Measurements from ENCODE around the gene DNAAF5. TPM values are rescaled to one million over a fixed set of nuclear protein-coding genes. Genes with fewer than 3 reads are reported as not detected.

DNAAF5 gene
- total RNA-seq, 1 donor from 2014 or later, result 41.5 TPM

GRCh38 chr7:760006-760405, 33.5 kb downstream of the DNAAF5 start:
- Mint-ChIP-seq H3K36me3 (ENCODE audit: low read depth) (peaks cover 26% of the 10 kb centered on the region), H3K9me3 (no peaks in the 10 kb centered on the region), H3K27ac (no peak overlapping the region), H3K27me3 (ENCODE audit: low read depth) (no peaks in the 10 kb centered on the region), H3K4me1 (ENCODE audit: low read depth) (no peaks in the 10 kb centered on the region), H3K4me3 (ENCODE audit: low read depth) (no peak overlapping the region)
- intact Hi-C loops (cut with micrococcal nuclease), result no loop called here
- DNase-seq (ENCODE audit: low spot score), result no peak

- no peaks in the 10 kb centered on the region for H3K27me3 Mint-ChIP-seq (ENCODE audit: low read depth)
- H3K4me1 Mint-ChIP-seq (ENCODE audit: low read depth), result no peaks in the 10 kb centered on the region
- no peak for DNase-seq (ENCODE audit: low spot score)
- intact Hi-C loops (cut with micrococcal nuclease), result no loop called here
- peaks cover 24% of the 10 kb centered on the region for H3K36me3 Mint-ChIP-seq (ENCODE audit: low read depth)
- no peak overlapping the region for H3K4me3 Mint-ChIP-seq (ENCODE audit: low read depth)
- H3K27ac Mint-ChIP-seq, result no peak overlapping the region
- no peaks in the 10 kb centered on the region for H3K9me3 Mint-ChIP-seq
These were observed 34.6 kb downstream of the DNAAF5 start for GRCh38 chr7:761101-761500.

DNA sequence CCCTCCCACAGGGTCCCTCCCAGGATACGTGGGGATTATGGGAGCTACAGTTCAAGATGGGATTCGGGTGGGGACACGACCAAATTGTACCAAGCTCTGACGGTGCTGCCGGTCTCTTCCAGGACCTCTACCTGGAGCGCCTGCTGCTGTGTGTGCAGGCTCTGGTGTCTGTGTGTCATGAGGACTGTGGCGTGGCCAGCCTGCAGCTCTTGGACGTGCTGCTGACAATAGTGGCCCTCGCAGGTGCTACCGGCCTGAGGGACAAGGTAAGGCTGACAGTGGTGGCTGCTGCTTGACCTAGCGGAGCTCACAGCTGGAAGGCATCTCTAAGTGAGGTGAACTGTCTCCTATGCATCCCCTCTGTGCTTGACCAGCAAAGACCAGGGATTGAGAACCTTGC, 35.1 kb downstream of the DNAAF5 start:
- intact Hi-C loops (cut with micrococcal nuclease), result no loop called here
- peaks cover 27% of the 10 kb centered on the region for H3K36me3 Mint-ChIP-seq (ENCODE audit: low read depth)

DNA sequence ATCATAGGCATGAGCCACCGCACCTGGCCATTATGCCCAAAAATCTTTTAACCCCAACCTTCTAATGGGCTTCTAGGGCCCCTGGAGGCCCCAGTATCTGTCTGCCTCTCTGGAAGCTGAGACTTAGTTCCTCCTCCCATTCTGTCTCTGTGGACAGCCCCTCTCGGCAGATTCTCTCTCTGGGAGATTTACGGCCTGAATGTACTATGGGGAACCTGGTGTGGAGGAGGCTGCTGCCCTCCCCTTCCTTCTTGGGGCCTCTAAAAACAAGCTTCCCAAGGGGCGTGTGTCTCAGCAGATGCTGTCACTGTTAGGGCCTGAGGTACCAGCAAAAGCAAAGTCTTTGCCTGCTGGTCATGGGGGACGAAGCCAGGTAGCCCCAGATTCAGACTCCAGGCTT, 36.4 kb downstream of the DNAAF5 start:
- H3K9me3 Mint-ChIP-seq, result no peaks in the 10 kb centered on the region
- no peaks in the 10 kb centered on the region for H3K27me3 Mint-ChIP-seq (ENCODE audit: low read depth)
- no peak overlapping the region for H3K4me3 Mint-ChIP-seq (ENCODE audit: low read depth)
- H3K27ac Mint-ChIP-seq, result no peak overlapping the region
- no peaks in the 10 kb centered on the region for H3K4me1 Mint-ChIP-seq (ENCODE audit: low read depth)
- DNase-seq (ENCODE audit: low spot score), result no peak
- H3K36me3 Mint-ChIP-seq (ENCODE audit: low read depth), result peaks cover 31% of the 10 kb centered on the region
- intact Hi-C loops (cut with micrococcal nuclease), result no loop called here

More for the DNA sequence above, 35.1 kb downstream of the DNAAF5 start:
- no peaks in the 10 kb centered on the region for H3K27me3 Mint-ChIP-seq (ENCODE audit: low read depth)
- H3K4me3 Mint-ChIP-seq (ENCODE audit: low read depth), result no peak overlapping the region
- H3K9me3 Mint-ChIP-seq, result no peaks in the 10 kb centered on the region
- H3K4me1 Mint-ChIP-seq (ENCODE audit: low read depth), result no peaks in the 10 kb centered on the region
- no peak overlapping the region for H3K27ac Mint-ChIP-seq
- DNase-seq (ENCODE audit: low spot score), result no peak

- no peak overlapping the region for H3K4me3 Mint-ChIP-seq (ENCODE audit: low read depth)
- no peaks in the 10 kb centered on the region for H3K27me3 Mint-ChIP-seq (ENCODE audit: low read depth)
- no peaks in the 10 kb centered on the region for H3K4me1 Mint-ChIP-seq (ENCODE audit: low read depth)
- no peak overlapping the region for H3K27ac Mint-ChIP-seq
- peaks cover 30% of the 10 kb centered on the region for H3K36me3 Mint-ChIP-seq (ENCODE audit: low read depth)
- H3K9me3 Mint-ChIP-seq, result no peaks in the 10 kb centered on the region
- intact Hi-C loops (cut with micrococcal nuclease), result no loop called here
- DNase-seq (ENCODE audit: low spot score), result no peak
These were observed 37.3 kb downstream of the DNAAF5 start for GRCh38 chr7:763762-764161.

DNA sequence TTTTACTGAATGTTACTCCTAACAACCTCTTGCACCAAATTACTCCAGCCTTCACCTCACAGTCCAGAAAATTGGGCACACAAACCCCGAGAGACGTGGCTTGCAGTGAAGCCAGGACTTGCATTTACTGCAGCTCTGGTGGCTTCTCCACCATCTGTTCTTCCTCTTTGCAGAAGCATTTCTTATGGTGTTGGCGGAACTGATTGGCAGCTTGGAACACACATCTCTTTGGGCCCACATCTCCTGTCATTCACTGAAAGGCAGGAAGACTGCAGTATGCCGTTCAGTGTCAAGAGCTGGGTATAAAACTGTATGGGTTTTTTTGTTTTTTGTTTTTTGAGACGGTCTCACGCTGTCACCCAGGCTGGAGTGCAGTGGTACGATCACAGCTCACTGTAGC, 38.9 kb downstream of the DNAAF5 start:
- Mint-ChIP-seq H3K27ac (no peak overlapping the region), H3K36me3 (ENCODE audit: low read depth) (peaks cover 26% of the 10 kb centered on the region)

DNA sequence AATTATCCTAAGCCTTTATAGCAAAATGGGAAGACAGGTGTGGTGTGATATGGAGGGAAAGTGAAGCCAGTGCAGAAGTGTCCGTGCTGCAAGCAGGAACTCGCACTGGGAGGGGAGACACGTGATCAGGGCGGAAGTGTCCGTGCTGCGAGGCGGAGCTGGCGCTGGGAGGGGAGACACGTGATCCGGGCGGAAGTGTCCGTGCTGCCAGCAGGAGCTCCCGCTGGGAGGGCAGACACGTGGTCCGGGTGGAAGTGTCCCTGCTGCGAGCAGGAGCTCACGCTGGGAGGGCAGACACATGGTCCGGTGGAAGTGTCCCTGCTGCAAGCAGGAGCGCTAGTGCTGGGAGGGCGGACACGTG, 41.1 kb downstream of the DNAAF5 start:
- Mint-ChIP-seq H3K36me3 (ENCODE audit: low read depth) (peaks cover 26% of the 10 kb centered on the region), H3K4me3 (ENCODE audit: low read depth) (no peak overlapping the region), H3K27ac (no peak overlapping the region), H3K9me3 (no peaks in the 10 kb centered on the region), H3K27me3 (ENCODE audit: low read depth) (no peaks in the 10 kb centered on the region), H3K4me1 (ENCODE audit: low read depth) (no peaks in the 10 kb centered on the region)
- intact Hi-C loops (cut with micrococcal nuclease), result no loop called here
- DNase-seq (ENCODE audit: low spot score), result no peak

More for the DNA sequence above, 38.9 kb downstream of the DNAAF5 start:
- H3K9me3 Mint-ChIP-seq, result no peaks in the 10 kb centered on the region
- DNase-seq (ENCODE audit: low spot score), result no peak
- intact Hi-C loops (cut with micrococcal nuclease), result no loop called here
- H3K4me3 Mint-ChIP-seq (ENCODE audit: low read depth), result no peak overlapping the region
- no peaks in the 10 kb centered on the region for H3K4me1 Mint-ChIP-seq (ENCODE audit: low read depth)
- H3K27me3 Mint-ChIP-seq (ENCODE audit: low read depth), result no peaks in the 10 kb centered on the region

DNA sequence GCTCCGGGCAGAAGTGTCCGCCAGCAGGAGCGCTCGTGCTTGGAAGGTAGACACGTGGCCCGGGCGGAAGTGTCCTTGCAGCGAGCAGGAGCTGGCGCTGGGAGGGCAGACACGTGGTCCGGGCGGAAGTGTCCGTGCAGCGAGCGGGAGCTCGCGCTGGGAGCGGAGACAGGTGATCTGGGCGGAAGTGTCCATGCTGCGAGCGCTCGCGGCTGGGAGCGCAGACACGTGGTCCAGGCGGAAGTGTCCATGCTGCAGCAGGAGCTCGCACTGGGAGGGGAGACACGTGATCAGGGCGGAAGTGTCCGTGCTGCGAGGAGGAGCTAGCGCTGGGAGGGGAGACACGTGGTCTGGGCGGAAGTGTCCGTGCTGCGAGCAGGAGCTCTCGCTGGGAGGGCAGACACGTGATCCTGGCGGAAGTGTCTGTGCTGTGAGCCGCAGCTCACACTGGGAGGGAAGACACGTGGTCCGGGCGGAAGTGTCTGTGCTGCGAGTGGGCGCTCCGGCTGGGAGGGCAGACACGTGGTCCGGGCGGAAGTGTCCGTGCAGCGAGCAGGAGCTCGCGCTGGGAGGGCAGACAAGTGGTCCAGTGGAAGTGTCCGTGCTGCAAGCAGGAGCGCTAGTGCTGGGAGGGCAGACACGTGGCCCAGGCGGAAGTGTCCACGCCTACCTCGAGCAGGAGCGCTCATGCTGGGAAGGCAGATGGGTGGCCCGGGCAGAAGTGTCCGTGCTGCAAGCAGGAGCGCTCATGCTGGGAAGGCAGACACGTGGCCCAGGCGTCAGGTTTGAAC, 41.6 kb downstream of the DNAAF5 start:
- no peaks in the 10 kb centered on the region for H3K9me3 Mint-ChIP-seq
- no peaks in the 10 kb centered on the region for H3K4me1 Mint-ChIP-seq (ENCODE audit: low read depth)
- no peak overlapping the region for H3K4me3 Mint-ChIP-seq (ENCODE audit: low read depth)
- H3K36me3 Mint-ChIP-seq (ENCODE audit: low read depth), result peaks cover 26% of the 10 kb centered on the region
- intact Hi-C loops (cut with micrococcal nuclease), result no loop called here
- DNase-seq (ENCODE audit: low spot score), result no peak
- H3K27ac Mint-ChIP-seq, result no peak overlapping the region
- H3K27me3 Mint-ChIP-seq (ENCODE audit: low read depth), result no peaks in the 10 kb centered on the region

DNA sequence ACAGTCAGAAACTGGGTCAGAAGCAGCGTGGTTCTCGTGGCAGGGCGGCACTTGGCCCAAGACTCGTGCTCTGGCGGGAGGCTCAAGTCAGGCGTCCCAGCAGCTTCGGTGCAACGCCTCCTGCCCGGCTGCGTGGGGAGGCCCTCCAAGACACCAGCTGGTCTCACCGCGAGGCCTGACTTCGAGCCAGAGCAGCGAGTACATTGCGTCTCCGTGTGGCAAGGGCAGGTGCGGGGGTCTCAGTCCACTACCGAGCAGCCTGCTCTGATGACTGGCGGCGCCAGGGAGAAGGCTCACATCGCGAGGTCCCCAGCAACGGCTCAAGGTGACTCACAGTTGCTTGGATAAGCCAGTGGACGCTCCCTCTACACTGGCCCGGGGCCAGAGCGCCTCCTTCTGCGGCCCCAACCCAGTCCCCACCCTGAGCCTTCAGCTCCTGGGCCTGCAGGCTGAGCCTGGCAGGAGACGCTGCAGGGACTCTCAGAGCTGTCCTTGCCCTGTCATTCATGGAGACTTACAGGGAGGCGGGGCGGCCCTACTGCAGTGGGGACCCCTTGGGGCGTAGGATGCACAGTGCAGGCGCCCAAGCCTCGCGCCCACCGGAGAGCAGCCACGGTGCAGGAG, 42.5 kb downstream of the DNAAF5 start:
- intact Hi-C loops (cut with micrococcal nuclease), result no loop called here
- peaks cover 25% of the 10 kb centered on the region for H3K36me3 Mint-ChIP-seq (ENCODE audit: low read depth)
- H3K27ac Mint-ChIP-seq, result no peak overlapping the region
- no peak for DNase-seq (ENCODE audit: low spot score)
- H3K4me1 Mint-ChIP-seq (ENCODE audit: low read depth), result no peaks in the 10 kb centered on the region
- no peaks in the 10 kb centered on the region for H3K9me3 Mint-ChIP-seq
- H3K4me3 Mint-ChIP-seq (ENCODE audit: low read depth), result no peak overlapping the region
- H3K27me3 Mint-ChIP-seq (ENCODE audit: low read depth), result no peaks in the 10 kb centered on the region

DNA sequence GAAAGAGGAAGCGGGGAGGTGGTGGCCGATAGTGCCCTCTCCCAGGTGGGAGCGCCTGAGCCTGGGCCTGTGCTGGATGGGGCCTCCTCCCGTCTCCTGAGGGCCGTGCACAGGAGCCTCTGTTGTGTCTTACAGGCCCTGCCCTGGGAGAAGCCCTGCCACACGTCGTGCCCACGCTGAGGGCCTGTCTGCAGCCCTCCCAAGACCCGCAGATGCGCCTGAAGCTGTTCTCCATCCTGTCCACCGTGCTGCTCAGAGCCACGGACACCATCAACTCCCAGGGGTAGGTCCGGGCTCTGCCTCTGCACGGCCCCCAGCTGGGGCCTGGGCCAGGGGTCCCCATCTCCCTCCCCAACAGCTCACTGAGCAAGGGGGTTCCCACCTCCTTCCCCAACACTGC, 43.8 kb downstream of the DNAAF5 start:
- Mint-ChIP-seq H3K4me1 (ENCODE audit: low read depth) (no peaks in the 10 kb centered on the region), H3K4me3 (ENCODE audit: low read depth) (no peak overlapping the region), H3K27ac (no peak overlapping the region), H3K9me3 (no peaks in the 10 kb centered on the region), H3K27me3 (ENCODE audit: low read depth) (no peaks in the 10 kb centered on the region), H3K36me3 (ENCODE audit: low read depth) (peaks cover 16% of the 10 kb centered on the region)
- intact Hi-C loops (cut with micrococcal nuclease), result no loop called here
- DNase-seq (ENCODE audit: low spot score), result no peak

DNA sequence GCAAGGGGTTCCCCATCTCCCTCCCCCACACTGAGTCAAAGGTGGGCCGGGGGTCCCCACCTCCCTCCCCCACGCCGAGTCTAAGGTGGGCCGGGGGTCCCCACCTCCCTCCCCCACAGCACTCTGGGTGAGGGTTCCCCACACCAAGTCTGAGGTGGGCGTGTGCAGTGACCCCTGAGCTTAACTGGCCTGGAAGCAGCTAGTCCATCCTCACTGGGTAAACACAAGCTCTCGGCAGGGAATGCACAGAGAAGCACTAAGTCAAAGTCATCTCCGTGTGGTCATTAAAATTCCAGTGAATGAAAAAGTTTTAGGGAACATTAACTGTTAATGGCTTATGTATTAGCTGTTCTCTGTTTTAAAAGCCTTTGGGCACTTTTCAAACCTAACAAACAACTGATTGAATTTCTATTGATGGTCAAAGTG, 44.3 kb downstream of the DNAAF5 start:
- intact Hi-C loops (cut with micrococcal nuclease), result no loop called here
- no peaks in the 10 kb centered on the region for H3K4me1 Mint-ChIP-seq (ENCODE audit: low read depth)
- H3K27ac Mint-ChIP-seq, result no peak overlapping the region
- no peaks in the 10 kb centered on the region for H3K9me3 Mint-ChIP-seq
- H3K27me3 Mint-ChIP-seq (ENCODE audit: low read depth), result no peaks in the 10 kb centered on the region
- no peak overlapping the region for H3K4me3 Mint-ChIP-seq (ENCODE audit: low read depth)
- H3K36me3 Mint-ChIP-seq (ENCODE audit: low read depth), result peaks cover 16% of the 10 kb centered on the region
- no peak for DNase-seq (ENCODE audit: low spot score)

DNA sequence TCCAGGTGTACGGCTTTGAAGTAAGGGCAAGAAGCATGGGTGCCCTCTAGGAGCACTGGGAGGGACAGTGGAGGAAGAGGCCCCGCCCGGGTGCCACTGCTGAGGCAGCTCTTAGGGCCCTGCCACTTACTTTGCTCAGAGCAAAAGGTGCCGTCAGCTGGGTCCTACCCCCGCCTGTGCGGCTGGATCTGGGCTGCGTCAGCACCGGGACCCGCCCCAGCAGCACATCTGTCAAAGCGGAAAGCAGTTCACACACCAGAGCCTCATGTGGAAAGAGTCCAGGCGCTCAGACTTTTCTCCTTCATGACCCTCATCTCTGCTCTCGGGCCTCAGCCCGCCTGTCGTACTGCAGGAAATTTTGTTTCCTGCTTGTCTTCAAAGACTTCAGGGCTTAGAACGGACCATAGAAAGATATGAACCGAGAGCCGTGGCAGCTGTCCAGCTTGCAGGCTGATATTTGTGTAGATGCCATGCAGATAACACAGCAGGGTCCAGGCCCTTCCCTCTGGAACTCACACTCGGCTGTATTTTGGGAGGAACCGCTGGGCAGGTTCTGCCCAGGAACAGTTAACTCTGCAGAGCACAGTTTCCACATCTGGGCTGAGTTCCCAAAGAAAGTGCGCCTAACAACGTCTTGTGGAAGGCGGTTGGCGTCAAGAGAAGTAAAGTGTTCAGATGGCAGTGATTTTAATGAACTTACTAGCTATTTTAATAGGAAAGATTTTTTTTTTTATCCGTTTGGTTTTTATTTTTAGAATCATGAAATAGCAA, 44.9 kb downstream of the DNAAF5 start:
- H3K4me3 Mint-ChIP-seq (ENCODE audit: low read depth), result no peak overlapping the region
- no peaks in the 10 kb centered on the region for H3K27me3 Mint-ChIP-seq (ENCODE audit: low read depth)
- peaks cover 14% of the 10 kb centered on the region for H3K36me3 Mint-ChIP-seq (ENCODE audit: low read depth)
- intact Hi-C loops (cut with micrococcal nuclease), result no loop called here
- H3K27ac Mint-ChIP-seq, result no peak overlapping the region
- no peaks in the 10 kb centered on the region for H3K4me1 Mint-ChIP-seq (ENCODE audit: low read depth)
- no peak for DNase-seq (ENCODE audit: low spot score)
- H3K9me3 Mint-ChIP-seq, result no peaks in the 10 kb centered on the region

DNA sequence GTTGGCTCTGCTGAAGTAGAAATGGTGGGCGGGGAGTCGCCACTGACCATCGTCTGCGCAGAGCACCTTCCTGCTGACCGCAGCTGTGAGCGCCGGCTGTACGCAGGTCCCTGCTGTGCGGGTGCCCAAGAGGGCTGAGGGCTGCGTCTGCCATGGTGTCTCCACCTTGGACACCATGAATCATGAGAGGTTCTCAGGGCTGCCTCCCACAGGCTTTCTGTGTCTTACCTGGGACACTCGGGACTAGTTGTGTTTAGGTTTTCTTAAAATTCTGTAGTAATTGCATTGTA, 45.5 kb downstream of the DNAAF5 start:
- H3K27me3 Mint-ChIP-seq (ENCODE audit: low read depth), result no peaks in the 10 kb centered on the region
- H3K4me3 Mint-ChIP-seq (ENCODE audit: low read depth), result no peak overlapping the region
- H3K4me1 Mint-ChIP-seq (ENCODE audit: low read depth), result no peaks in the 10 kb centered on the region
- no peak overlapping the region for H3K27ac Mint-ChIP-seq
- no peak for DNase-seq (ENCODE audit: low spot score)
- intact Hi-C loops (cut with micrococcal nuclease), result no loop called here
- H3K36me3 Mint-ChIP-seq (ENCODE audit: low read depth), result peaks cover 12% of the 10 kb centered on the region
- H3K9me3 Mint-ChIP-seq, result no peaks in the 10 kb centered on the region
